GM10248 (cell line): Measurements from ENCODE around the gene LRP5.

Source experiments
- CTCF ChIA-PET: fragments of 300-600 bp; sonication (Branson Sonifier 250); formaldehyde crosslinking; extraction: SDS; loops from one replicate; lab custom pipeline; 2021; ENCODE audit warnings: antibody characterized with exemption; lab: Yijun Ruan, JAX
- POLR2A ChIA-PET: fragments of 350-650 bp; sonication (Branson Sonifier 250); formaldehyde crosslinking; extraction: SDS; loops from one replicate; lab custom pipeline; 2020; ENCODE audit warnings: antibody characterized with exemption; lab: Yijun Ruan, JAX
- DNase-seq: peaks from one replicate; pipeline ENCODE4 v3.0.0; 2012; ENCODE audit errors: extremely low spot score
- TF ChIP-seq, protein P1 (sequence below): IDR thresholded peaks from 2 replicates; pipeline ENCODE4 v1.5.1; 2012; ENCODE audit warnings: mild to moderate bottlenecking, low read depth; ENCODE audit errors: extremely low read depth, missing control alignments, control extremely low read depth

Gene LRP5

DNA sequence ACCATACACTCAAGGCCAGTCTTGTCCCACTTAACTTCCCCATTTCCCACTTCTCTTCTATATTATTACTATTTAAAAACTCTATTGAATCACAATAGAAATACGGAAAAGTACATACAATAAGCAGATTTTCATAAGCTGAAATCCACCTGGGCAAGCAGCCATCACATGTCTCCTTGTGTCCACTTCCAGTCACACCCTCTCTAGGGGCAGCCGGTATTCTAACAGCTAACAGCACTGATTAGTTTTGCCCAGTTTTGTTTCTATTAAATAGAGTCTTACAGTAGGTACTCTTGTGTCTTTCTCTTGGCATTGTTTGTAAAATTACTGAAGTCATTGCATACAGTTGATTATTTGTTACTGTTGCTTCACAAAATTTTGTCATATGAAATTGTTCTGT is 185.9 kb downstream of the LRP5 start:
- no peak for DNase-seq
- ChIA-PET CTCF (interaction anchor here (1.1 to 2.0 kb wide), 6 partner anchors 8 to 127 kb away, joined by 3 to 9 read pairs (median 4); no protein-coding TSS in a partner anchor), POLR2A (no interaction called here)
- TF ChIP-seq, protein P1, sequence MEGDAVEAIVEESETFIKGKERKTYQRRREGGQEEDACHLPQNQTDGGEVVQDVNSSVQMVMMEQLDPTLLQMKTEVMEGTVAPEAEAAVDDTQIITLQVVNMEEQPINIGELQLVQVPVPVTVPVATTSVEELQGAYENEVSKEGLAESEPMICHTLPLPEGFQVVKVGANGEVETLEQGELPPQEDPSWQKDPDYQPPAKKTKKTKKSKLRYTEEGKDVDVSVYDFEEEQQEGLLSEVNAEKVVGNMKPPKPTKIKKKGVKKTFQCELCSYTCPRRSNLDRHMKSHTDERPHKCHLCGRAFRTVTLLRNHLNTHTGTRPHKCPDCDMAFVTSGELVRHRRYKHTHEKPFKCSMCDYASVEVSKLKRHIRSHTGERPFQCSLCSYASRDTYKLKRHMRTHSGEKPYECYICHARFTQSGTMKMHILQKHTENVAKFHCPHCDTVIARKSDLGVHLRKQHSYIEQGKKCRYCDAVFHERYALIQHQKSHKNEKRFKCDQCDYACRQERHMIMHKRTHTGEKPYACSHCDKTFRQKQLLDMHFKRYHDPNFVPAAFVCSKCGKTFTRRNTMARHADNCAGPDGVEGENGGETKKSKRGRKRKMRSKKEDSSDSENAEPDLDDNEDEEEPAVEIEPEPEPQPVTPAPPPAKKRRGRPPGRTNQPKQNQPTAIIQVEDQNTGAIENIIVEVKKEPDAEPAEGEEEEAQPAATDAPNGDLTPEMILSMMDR = no peak
